ENCODE results near the gene RAI14.
"Not testable (repeated sequence)": the region's sequence is repeated elsewhere in the genome, so short reads cannot be mapped to it uniquely, and the experiment has no call there.

RAI14 gene

DNA sequence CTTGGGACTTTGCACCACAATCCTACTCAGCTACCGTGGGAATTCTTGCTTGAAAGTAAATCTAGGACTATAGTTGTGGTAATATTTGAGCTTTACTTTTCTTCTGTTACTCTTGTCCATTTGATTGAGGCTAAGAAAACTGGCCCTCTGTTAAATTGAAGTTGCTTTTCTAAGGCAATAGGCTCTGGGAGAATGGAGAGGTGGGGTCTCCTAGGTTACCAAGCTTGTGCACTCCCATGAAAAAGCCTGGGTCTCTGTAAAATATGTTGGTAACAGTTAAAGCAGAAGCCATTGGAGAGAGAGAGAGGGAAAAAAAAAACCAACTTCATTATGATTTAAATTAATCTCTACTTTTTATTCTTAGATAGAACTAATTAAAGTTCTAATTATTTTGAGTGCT is 68.6 kb downstream of the RAI14 start:
- H3K4me3 ChIP-seq (ENCODE audit: low read length) = no peak overlapping the region
- DNase-seq (ENCODE audit: low read depth) = no peak
- no peak for TF ChIP-seq CTCF (IDR thresholded peaks at IDR 0.05; ENCODE audit: insufficient read depth, low read depth, low read length, missing control alignments)

- DNase-seq (ENCODE audit: low read depth); H3K4me3 ChIP-seq (ENCODE audit: low read length): not testable (repeated sequence)
These were observed 71.1 kb downstream of the RAI14 start for GRCh38 chr5:34727166-34727749.

GRCh38 chr5:34728236-34728635 is 72.1 kb downstream of the RAI14 start:
- H3K4me3 ChIP-seq (ENCODE audit: low read length) = no peak overlapping the region
- no peak for DNase-seq (ENCODE audit: low read depth)
- no peak for TF ChIP-seq CTCF (IDR thresholded peaks at IDR 0.05; ENCODE audit: insufficient read depth, low read depth, low read length, missing control alignments)

- TF ChIP-seq CTCF (IDR thresholded peaks at IDR 0.05; ENCODE audit: insufficient read depth, low read depth, low read length, missing control alignments) = no peak
- no peak for DNase-seq (ENCODE audit: low read depth)
- no peak overlapping the region for H3K4me3 ChIP-seq (ENCODE audit: low read length)
These were observed 75.5 kb downstream of the RAI14 start for GRCh38 chr5:34731435-34732232.

DNA sequence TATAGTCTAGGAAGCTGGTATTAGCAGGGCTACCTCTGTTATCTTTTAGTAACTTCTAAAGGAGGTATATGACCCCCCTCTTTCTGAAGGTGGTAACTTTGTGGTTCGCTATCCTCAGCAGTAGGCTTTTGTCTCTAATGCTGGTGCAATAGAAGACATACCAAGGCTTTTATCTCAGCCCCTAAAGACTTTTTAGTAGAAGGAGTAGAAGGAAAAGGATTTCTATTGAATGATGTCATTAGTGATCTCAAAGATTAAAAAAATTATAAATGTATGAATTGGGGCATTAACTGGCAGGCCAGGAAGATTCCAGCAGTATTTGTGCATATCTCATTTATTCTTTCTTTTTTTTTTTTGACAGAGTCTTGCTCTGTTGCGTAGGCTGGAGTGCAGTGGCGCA is 78.2 kb downstream of the RAI14 start:
- no peak overlapping the region for H3K4me3 ChIP-seq (ENCODE audit: low read length)
- no peak for DNase-seq (ENCODE audit: low read depth)
- no peak for TF ChIP-seq CTCF (IDR thresholded peaks at IDR 0.05; ENCODE audit: insufficient read depth, low read depth, low read length, missing control alignments)

GRCh38 chr5:34735491-34736426 is 79.6 kb downstream of the RAI14 start:
- DNase-seq (ENCODE audit: low read depth) = no peak
- no peak for TF ChIP-seq CTCF (IDR thresholded peaks at IDR 0.05; ENCODE audit: insufficient read depth, low read depth, low read length, missing control alignments)

More at GRCh38 chr5:34735491-34736426, 79.6 kb downstream of the RAI14 start:
- no peak overlapping the region for H3K4me3 ChIP-seq (ENCODE audit: low read length)

All from epithelial cell of esophagus (primary cell).